ENCODE results near the gene LHFPL3. TPM values are rescaled to one million over a fixed set of nuclear protein-coding genes. Genes with fewer than 3 reads are reported as not detected.

The LHFPL3 gene
- total and polyA plus RNA-seq, 2 donors (not counting 1 experiment from before 2014, with no cell fraction given) = not detected

DNA sequence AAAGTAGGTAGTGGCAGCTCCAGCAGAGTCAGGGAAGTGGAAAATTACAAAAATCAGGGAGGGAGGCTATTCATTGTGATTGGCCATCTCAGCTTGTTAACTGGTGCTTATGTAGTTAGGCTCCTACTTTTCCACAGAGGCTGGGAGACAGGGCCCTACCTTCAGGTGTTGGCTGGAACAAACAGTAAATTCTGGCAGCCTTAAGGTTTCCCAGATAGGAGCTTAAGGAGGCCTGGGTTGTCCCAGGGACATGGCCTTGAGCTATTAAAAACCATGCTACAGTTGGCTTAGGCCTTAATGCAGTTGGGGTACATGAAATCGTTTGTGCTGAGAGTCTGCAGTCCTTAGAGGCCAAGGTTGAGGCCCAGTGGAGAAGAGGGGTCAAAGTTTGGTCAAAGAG is 324.5 kb downstream of the LHFPL3 start:
- Mint-ChIP-seq H3K4me3 (no peak overlapping the region), H3K27ac (no peak overlapping the region), H3K9me3 (ENCODE audit: insufficient read depth) (no peaks in the 10 kb centered on the region), H3K27me3 (peaks cover 12% of the 10 kb centered on the region), H3K4me1 (no peaks in the 10 kb centered on the region)
- ATAC-seq (ENCODE audit: low read depth) (no peak), DNase-seq (no peak)
- Histone ChIP-seq H3K79me2 (ENCODE audit: control insufficient read depth, insufficient read depth, low read length) (no peaks in the 10 kb centered on the region), H3K4me2 (replicated peaks; ENCODE audit: low read depth, low read length, poor library complexity, severe bottlenecking) (no peak overlapping the region), H3K9me3 (ENCODE audit: control extremely low read depth in 1 of 3, control insufficient read depth in 2 of 3, insufficient read depth in 1 of 3, low read length in 2 of 3) (no peaks in the 10 kb centered on the region), H3K27ac (ENCODE audit: low read length in 2 of 2) (no peak overlapping the region), H3K36me3 (replicated peaks in 1 of 2; ENCODE audit: control extremely low read depth in 1 of 2, control insufficient read depth in 1 of 2, extremely low read depth in 1 of 2, insufficient read depth in 2 of 2, low read length in 1 of 2) (no peaks in the 10 kb centered on the region), H3K9ac (ENCODE audit: low read length) (no peak overlapping the region), H4K20me1 (ENCODE audit: control insufficient read depth, insufficient read depth, low read length, poor library complexity, severe bottlenecking) (no peaks in the 10 kb centered on the region), H3K4me1 (ENCODE audit: control insufficient read depth in 2 of 2, insufficient read depth in 2 of 2, low read length in 2 of 2) (no peaks in the 10 kb centered on the region), H2AFZ (ENCODE audit: insufficient read depth, low read depth, low read length, poor library complexity, severe bottlenecking) (no peak overlapping the region), H3K27me3 (replicated peaks in 1 of 4; ENCODE audit: control extremely low read depth in 1 of 4, control insufficient read depth in 3 of 4, insufficient read depth in 4 of 4, low read length in 3 of 4) (peaks cover 0 to 2% (median 0%) of the 10 kb centered on the region in 4 experiments), H3K4me3 (ENCODE audit: control extremely low read depth in 1 of 5, extremely low read depth in 1 of 5, insufficient read depth in 1 of 5, low read depth in 2 of 5, low read length in 4 of 5) (no peak overlapping the region)
- ChIA-PET POLR2A (no interaction called here), CTCF (no interaction called here)
- no peak for TF ChIP-seq EZH2 (IDR thresholded peaks at IDR 0.05; ENCODE audit: borderline replicate concordance, insufficient read depth, low read depth, low read length, poor library complexity, severe bottlenecking)
- TF ChIP-seq, protein P1, sequence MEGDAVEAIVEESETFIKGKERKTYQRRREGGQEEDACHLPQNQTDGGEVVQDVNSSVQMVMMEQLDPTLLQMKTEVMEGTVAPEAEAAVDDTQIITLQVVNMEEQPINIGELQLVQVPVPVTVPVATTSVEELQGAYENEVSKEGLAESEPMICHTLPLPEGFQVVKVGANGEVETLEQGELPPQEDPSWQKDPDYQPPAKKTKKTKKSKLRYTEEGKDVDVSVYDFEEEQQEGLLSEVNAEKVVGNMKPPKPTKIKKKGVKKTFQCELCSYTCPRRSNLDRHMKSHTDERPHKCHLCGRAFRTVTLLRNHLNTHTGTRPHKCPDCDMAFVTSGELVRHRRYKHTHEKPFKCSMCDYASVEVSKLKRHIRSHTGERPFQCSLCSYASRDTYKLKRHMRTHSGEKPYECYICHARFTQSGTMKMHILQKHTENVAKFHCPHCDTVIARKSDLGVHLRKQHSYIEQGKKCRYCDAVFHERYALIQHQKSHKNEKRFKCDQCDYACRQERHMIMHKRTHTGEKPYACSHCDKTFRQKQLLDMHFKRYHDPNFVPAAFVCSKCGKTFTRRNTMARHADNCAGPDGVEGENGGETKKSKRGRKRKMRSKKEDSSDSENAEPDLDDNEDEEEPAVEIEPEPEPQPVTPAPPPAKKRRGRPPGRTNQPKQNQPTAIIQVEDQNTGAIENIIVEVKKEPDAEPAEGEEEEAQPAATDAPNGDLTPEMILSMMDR (IDR thresholded peaks at IDR 0.05) = no peak
- 80% methylated on average over 1 of the region's 1 CpG for WGBS (ENCODE audit: insufficient coverage)
- intact Hi-C loops (cut with micrococcal nuclease) = no loop called here

DNA sequence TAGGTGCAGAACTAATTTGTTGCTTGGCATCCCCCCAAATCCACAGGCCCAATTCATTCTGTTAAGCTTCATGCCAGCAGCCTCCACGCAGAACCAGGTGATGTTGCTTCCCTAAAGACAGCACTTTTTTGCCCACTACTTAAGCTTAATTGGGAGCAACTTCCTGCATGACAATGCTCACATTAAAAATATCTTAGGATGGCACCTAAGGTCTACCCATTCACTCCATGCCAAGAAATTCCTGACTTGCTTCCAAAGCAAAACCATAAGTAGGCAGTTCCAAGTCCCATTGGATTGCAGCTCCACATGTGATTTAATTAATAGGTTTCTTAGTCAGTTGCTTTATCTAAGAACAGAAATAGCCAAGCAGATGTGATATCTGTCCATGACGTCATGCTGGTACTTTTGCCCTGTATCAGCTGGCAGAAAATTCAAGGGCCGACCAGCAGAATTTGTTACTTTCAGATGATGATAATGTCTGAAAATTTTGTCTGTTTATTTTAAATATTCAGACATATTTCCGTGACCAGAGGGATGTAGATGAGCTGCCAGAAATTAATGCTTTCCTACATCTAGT is 325.5 kb downstream of the LHFPL3 start:
- CTCF ChIA-PET = no interaction called here
- no peak overlapping the region for H3K9ac ChIP-seq (ENCODE audit: low read length)
- no peaks in the 10 kb centered on the region for H3K9me3 ChIP-seq (ENCODE audit: control extremely low read depth in 1 of 3, control insufficient read depth in 2 of 3, insufficient read depth in 1 of 3, low read length in 2 of 3)
- no peak overlapping the region for H3K4me3 ChIP-seq (ENCODE audit: control extremely low read depth in 1 of 5, extremely low read depth in 1 of 5, insufficient read depth in 1 of 5, low read depth in 2 of 5, low read length in 4 of 5)
- 91% methylated on average over 2 of the region's 4 CpGs for WGBS (ENCODE audit: insufficient coverage)
- intact Hi-C loops (cut with micrococcal nuclease) = no loop called here
- no peak overlapping the region for H2AFZ ChIP-seq (ENCODE audit: insufficient read depth, low read depth, low read length, poor library complexity, severe bottlenecking)
- peaks cover 0 to 2% (median 0%) of the 10 kb centered on the region in 4 experiments for H3K27me3 ChIP-seq (replicated peaks in 1 of 4; ENCODE audit: control extremely low read depth in 1 of 4, control insufficient read depth in 3 of 4, insufficient read depth in 4 of 4, low read length in 3 of 4)
- H3K27ac ChIP-seq (ENCODE audit: low read length in 2 of 2) = no peak overlapping the region
- no peak overlapping the region for H3K27ac Mint-ChIP-seq
- no peak for TF ChIP-seq EZH2 (IDR thresholded peaks at IDR 0.05; ENCODE audit: borderline replicate concordance, insufficient read depth, low read depth, low read length, poor library complexity, severe bottlenecking)
- TF ChIP-seq, protein P1 (IDR thresholded peaks at IDR 0.05) = no peak
- H3K27me3 Mint-ChIP-seq = peaks cover 10% of the 10 kb centered on the region
- H3K79me2 ChIP-seq (ENCODE audit: control insufficient read depth, insufficient read depth, low read length) = no peaks in the 10 kb centered on the region
- H4K20me1 ChIP-seq (ENCODE audit: control insufficient read depth, insufficient read depth, low read length, poor library complexity, severe bottlenecking) = no peaks in the 10 kb centered on the region
- H3K4me3 Mint-ChIP-seq = no peak overlapping the region
- H3K4me1 Mint-ChIP-seq = no peaks in the 10 kb centered on the region
- ATAC-seq (ENCODE audit: low read depth) (no peak), DNase-seq (no peak)
- H3K36me3 ChIP-seq (replicated peaks in 1 of 2; ENCODE audit: control extremely low read depth in 1 of 2, control insufficient read depth in 1 of 2, extremely low read depth in 1 of 2, insufficient read depth in 2 of 2, low read length in 1 of 2) = no peaks in the 10 kb centered on the region
- no peaks in the 10 kb centered on the region for H3K4me1 ChIP-seq (ENCODE audit: control insufficient read depth in 2 of 2, insufficient read depth in 2 of 2, low read length in 2 of 2)
- no peak overlapping the region for H3K4me2 ChIP-seq (replicated peaks; ENCODE audit: low read depth, low read length, poor library complexity, severe bottlenecking)
- POLR2A ChIA-PET = no interaction called here
- no peaks in the 10 kb centered on the region for H3K9me3 Mint-ChIP-seq (ENCODE audit: insufficient read depth)

Measured in B cell (primary cell).